KOPT-K1 (cell line): ENCODE measurements around the gene PCDH12.

ENCODE experiments used
- H3K27ac ChIP-seq: fragments of 200-600 bp; sonication (generic); 2 replicates; pipeline ENCODE4 v1.5.1; 2016; ENCODE audit warnings: antibody characterized with exemption, mild to moderate bottlenecking, low read depth, low read length; ENCODE audit not compliant: poor library complexity, severe bottlenecking
- H3K36me3 ChIP-seq: fragments of 200-600 bp; sonication (generic); 2 replicates; pipeline ENCODE4 v1.5.1; 2017; ENCODE audit warnings: antibody characterized with exemption, mild to moderate bottlenecking, low read length, moderate library complexity; ENCODE audit not compliant: insufficient read depth
- H3K9me3 ChIP-seq: fragments of 200-600 bp; sonication (generic); 2 replicates; pipeline ENCODE4 v1.5.1; 2017; ENCODE audit warnings: antibody characterized with exemption, low read length, mild to moderate bottlenecking; ENCODE audit not compliant: insufficient read depth, poor library complexity, severe bottlenecking

The PCDH12 gene

GRCh38 chr5:141958113-141958512 is at the start of gene PCDH12:
PCDH12 (minus strand) TSS chr5:141958202; CDS start chr5:141957851, 351 bp downstream.
- H3K36me3 ChIP-seq = no peaks in the 10 kb centered on the region
- peak within 1 kb of the TSS; percentile 41 for H3K27ac ChIP-seq
- H3K9me3 ChIP-seq = no peaks in the 10 kb centered on the region

DNA sequence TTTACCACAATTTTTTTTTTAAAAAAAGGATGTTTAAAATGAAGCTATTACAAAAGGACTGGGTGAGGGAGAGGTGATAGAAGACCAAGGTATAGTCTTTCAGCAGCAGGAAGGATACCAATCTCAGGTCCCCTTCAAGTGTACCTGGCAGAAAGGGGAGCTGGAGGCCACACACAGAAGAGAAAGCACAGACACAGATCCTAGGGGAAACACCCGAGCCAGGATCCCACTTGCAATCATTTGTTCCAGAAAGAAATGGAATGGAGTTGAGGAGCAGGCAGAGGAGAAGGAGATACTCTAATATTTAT is 49.2 kb upstream of the PCDH12 start:
- Histone ChIP-seq H3K9me3 (no peaks in the 10 kb centered on the region), H3K36me3 (peaks cover 58% of the 10 kb centered on the region), H3K27ac (no peak overlapping the region)

GRCh38 chr5:142006363-142007236 is 48.6 kb upstream of the PCDH12 start:
- H3K27ac ChIP-seq = no peak overlapping the region
- H3K36me3 ChIP-seq = peaks cover 63% of the 10 kb centered on the region
- H3K9me3 ChIP-seq = no peaks in the 10 kb centered on the region

GRCh38 chr5:142003266-142003800 is 45.3 kb upstream of the PCDH12 start:
- Histone ChIP-seq H3K9me3 (no peaks in the 10 kb centered on the region), H3K27ac (no peak overlapping the region), H3K36me3 (peaks cover 75% of the 10 kb centered on the region)

DNA sequence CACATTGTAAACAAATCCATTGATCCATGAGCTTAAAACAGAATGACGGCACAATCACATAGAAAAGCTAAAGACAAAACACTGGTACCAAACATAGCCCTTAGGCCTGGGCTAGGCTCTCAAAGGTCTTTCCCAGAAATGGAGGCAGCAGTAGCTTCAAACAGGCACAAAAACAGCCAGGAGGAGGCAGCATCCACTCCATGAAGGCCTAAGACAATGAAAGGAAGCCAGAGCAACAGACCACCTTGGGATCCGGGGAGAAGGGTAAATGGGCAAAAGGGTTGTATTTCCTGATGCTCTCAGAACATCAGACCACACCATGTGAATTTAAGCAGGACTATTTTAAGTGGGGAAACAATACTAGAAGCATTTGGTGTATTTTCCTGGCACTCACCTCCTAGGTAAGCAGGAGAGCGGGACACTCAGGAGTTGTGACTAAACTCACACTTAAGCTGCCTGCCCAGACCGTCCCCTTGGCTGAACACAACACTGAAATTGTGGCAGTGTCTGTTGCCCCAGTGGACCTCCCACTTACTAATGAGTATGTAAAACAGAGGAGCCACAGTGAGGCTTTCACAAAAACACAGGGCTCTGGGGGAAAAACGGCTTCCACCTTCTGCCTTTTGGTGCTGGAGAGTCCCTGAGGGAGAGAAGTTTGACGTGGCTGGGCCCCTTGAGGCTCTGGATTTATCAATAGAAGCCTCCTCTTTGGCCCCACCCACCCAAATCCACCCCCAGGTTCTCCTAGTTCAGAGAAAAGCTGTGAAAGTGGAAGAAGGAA is 42.9 kb upstream of the PCDH12 start:
- H3K36me3 ChIP-seq = peaks cover 63% of the 10 kb centered on the region
- H3K27ac ChIP-seq = no peak overlapping the region
- no peaks in the 10 kb centered on the region for H3K9me3 ChIP-seq

DNA sequence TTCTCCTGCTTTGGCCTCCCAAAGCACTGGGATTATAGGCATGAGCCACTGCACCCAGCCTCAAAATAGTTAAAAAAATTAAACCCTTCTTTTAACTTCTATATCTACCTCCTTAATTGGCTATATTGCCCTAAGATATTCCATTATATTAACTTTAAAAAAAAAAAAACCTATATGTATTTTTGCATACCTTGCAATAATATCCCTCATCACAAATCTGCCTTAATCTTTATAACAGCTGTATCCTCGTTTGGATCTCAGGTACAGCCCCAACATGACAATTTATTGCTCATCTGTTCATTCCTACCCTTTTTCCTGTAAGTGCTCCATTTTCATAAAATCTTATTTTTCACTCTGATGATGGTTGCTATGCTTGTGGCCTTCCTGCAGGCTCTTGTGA is 42.2 kb upstream of the PCDH12 start:
- Histone ChIP-seq H3K27ac (no peak overlapping the region), H3K36me3 (peaks cover 57% of the 10 kb centered on the region), H3K9me3 (no peaks in the 10 kb centered on the region)

DNA sequence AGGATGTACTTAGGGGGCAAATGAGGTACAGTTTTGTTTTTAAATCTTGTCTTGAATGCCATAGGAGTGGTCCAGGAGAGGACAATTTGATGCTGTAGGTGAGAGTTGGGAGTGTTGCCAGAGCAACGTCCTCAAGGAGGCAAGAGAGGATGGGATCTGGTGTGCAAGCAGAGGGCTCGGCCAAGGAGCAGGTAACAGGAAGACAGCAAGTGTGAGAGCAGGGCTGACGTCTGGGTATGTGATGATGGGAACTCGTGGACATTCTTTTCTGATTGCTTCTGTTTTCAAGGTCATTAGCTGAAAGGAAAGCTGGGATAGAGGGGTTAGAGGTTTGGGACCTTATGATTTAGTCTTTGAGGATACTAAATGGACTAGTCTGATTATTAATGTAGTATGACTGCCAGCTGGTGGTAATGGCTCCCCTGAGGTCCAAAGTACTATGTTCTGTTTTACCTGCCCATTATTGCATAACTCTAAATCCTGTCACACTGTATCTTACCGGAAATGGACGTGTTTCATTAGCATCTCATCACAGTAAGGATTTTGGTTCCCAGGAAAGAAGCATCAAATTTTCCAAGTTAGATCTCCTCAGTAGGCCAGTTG is 39.5 kb upstream of the PCDH12 start:
- Histone ChIP-seq H3K9me3 (no peaks in the 10 kb centered on the region), H3K27ac (no peak overlapping the region), H3K36me3 (peaks cover 57% of the 10 kb centered on the region)

- Histone ChIP-seq H3K27ac (no peak overlapping the region), H3K9me3 (no peaks in the 10 kb centered on the region), H3K36me3 (peaks cover 48% of the 10 kb centered on the region)
These were observed 37.7 kb upstream of the PCDH12 start for GRCh38 chr5:141995656-141996055.

DNA sequence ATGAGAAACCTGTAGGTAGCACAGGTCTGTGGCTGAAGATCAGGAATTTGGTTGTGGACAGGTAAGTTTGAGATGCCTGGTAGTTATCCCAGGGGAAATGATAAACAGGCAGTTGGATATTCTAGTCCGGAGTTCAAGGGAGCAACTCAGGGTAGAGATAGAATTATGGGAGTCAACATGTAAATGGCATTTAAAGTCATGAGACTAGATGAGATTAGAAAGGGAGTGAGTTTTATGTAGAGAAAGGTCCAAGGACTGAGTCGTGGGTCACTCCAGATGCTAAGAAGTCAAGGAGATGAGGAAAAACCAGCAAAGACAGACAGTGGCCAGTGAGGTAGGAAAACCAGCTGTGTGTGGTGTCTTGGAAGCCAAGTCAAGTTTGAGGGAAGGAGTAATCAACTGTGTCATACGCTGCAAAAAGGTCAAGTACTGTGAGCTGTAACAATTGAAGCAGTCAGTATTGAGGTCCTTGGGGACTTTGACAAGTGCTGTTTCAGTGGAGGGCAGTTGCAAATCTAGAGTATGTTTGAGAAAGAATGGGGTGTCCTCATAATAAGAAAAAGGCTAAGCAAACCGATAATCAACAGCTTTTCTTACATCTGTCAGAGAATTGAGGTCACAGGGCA is 36.6 kb upstream of the PCDH12 start:
- H3K27ac ChIP-seq = no peak overlapping the region
- H3K36me3 ChIP-seq = peaks cover 50% of the 10 kb centered on the region
- no peaks in the 10 kb centered on the region for H3K9me3 ChIP-seq

DNA sequence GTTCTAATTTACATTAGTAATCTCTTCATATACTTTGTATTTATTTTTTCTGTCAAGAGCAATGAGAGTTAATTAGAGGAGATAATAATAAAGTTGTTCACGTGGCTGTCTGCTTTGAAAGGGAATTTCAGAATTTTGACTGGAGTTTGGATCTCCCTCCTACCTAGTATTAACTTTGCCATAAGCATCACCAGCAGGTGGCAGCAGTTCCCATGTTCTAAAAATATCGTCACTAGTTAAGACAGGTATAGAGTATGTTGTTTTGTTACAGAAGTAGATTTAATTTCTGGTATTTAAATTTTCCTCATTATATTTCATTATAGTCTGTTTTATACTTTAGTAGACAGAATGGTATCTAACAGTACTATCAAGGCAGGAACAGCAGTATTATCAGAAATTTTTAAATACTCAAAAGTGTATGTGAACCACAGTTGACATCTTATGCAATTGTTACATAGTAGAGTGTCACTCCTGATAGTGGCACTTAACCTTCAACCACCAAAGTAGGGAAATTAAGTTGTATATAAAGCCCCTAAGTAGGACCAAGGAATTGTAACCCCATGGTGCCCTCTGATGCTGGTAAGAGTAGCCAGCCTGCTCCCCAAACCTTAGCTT is 34.5 kb upstream of the PCDH12 start:
- Histone ChIP-seq H3K27ac (no peak overlapping the region), H3K36me3 (peaks cover 60% of the 10 kb centered on the region), H3K9me3 (no peaks in the 10 kb centered on the region)

GRCh38 chr5:141989720-141990119 is 31.7 kb upstream of the PCDH12 start:
- H3K36me3 ChIP-seq = peaks cover 81% of the 10 kb centered on the region

GRCh38 chr5:141986072-141986471 is 28.1 kb upstream of the PCDH12 start:
- H3K27ac ChIP-seq = no peak overlapping the region
- H3K36me3 ChIP-seq = peaks cover 86% of the 10 kb centered on the region

More at GRCh38 chr5:141989720-141990119, 31.7 kb upstream of the PCDH12 start:
- Histone ChIP-seq H3K27ac (no peak overlapping the region), H3K9me3 (no peaks in the 10 kb centered on the region)

DNA sequence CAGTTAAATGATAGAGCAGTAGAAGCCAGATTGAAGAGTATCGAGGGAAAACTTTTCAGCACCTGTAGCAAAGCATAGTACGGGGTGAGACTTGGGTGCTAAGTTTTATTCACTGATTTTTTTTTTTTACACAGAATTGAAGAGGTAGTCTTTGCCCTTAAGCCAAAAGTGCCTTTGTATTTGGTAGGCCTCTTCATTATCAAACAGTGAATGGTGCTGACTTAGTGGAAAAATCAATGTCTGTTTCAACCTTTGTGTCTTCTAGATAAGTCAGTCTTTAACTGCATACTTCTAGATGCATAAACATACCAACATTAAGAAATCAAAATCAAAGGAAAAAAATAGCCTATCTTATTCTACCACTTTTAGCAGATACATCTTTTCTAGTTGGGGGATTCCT is 24.6 kb upstream of the PCDH12 start:
- Histone ChIP-seq H3K9me3 (no peaks in the 10 kb centered on the region), H3K36me3 (peaks cover 100% of the 10 kb centered on the region), H3K27ac (no peak overlapping the region)

More at GRCh38 chr5:141986072-141986471, 28.1 kb upstream of the PCDH12 start:
- no peaks in the 10 kb centered on the region for H3K9me3 ChIP-seq

DNA sequence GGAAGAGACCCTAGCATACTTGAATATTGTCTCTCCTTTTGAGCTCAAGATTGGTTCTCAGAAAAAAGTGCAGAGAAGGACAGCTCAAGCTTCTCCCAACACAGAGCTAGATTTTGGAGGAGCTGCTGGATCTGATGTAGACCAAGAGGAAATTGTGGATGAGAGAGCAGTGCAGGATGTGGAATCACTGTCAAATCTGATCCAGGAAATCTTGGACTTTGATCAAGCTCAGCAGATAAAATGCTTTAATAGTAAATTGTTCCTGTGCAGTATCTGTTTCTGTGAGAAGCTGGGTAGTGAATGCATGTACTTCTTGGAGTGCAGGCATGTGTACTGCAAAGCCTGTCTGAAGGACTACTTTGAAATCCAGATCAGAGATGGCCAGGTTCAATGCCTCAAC is 20.4 kb upstream of the PCDH12 start:
- Histone ChIP-seq H3K9me3 (no peaks in the 10 kb centered on the region), H3K27ac (no peak overlapping the region), H3K36me3 (peaks cover 94% of the 10 kb centered on the region)
